ENCODE measurements around the gene CCDC88B. TPM values are rescaled to one million over a fixed set of nuclear protein-coding genes. Genes with fewer than 3 reads are reported as not detected.

CCDC88B gene
- polyA plus RNA-seq, 3 donors = 1.7 to 2.0 (median 1.8) TPM

GRCh38 chr11:64379160-64379559 is 39.2 kb downstream of the CCDC88B start:
- DNase-seq (ENCODE audit: low read depth in 3 of 3, low spot score in 2 of 3) = no peak

GRCh38 chr11:64379817-64380709 is 40.1 kb downstream of the CCDC88B start:
- DNase-seq (ENCODE audit: low read depth in 3 of 3, low spot score in 2 of 3) = no peak

GRCh38 chr11:64381350-64381749 is 41.3 kb downstream of the CCDC88B start:
- DNase-seq (ENCODE audit: low read depth in 3 of 3, low spot score in 2 of 3) = no peak

DNA sequence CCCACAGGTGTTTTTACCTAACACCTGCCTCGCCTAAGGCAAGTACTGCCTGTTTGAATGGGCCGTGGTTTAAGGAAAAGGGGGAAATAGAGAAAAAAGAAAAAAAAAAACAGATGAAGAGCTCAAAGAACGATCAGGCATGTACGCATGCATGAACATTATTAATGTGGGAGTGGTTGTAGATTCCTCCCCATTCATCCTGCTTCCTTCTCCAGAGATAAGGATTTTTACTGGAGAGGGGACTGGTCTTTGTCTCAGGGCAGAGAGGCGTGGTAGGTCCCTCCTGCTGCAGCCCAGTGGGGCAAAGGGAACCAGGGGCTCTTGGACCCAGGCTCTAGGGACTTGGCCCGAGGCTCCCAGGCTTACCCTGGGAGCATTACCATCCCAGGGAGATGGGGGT is 42.0 kb downstream of the CCDC88B start:
- no peak for DNase-seq (ENCODE audit: low read depth in 3 of 3, low spot score in 2 of 3)

DNA sequence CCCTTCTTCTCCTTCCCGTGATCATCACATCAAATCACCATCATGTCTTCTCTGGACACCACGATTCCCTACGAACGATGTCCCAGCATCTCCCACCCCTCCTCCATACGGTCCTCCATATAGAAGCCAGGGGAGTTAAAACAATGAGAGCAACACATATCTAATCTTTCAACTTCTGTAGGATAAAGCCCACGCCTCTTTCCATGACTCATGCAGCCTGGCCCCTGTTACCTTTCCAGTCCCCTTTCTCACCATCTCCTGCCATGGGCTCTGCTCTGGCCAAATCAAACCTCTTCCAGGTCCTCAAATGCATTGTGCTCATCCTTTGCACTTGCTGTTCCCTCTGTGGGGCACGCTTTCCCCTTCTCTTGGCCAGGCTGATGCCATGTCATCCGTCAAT is 42.6 kb downstream of the CCDC88B start:
- no peak for DNase-seq (ENCODE audit: low read depth in 3 of 3, low spot score in 2 of 3)

GRCh38 chr11:64383580-64383979 is 43.6 kb downstream of the CCDC88B start:
- no peak for DNase-seq (ENCODE audit: low read depth in 3 of 3, low spot score in 2 of 3)

GRCh38 chr11:64384028-64384737 is 44.2 kb downstream of the CCDC88B start:
- DNase-seq (ENCODE audit: low read depth in 3 of 3, low spot score in 2 of 3) = no peak

DNA sequence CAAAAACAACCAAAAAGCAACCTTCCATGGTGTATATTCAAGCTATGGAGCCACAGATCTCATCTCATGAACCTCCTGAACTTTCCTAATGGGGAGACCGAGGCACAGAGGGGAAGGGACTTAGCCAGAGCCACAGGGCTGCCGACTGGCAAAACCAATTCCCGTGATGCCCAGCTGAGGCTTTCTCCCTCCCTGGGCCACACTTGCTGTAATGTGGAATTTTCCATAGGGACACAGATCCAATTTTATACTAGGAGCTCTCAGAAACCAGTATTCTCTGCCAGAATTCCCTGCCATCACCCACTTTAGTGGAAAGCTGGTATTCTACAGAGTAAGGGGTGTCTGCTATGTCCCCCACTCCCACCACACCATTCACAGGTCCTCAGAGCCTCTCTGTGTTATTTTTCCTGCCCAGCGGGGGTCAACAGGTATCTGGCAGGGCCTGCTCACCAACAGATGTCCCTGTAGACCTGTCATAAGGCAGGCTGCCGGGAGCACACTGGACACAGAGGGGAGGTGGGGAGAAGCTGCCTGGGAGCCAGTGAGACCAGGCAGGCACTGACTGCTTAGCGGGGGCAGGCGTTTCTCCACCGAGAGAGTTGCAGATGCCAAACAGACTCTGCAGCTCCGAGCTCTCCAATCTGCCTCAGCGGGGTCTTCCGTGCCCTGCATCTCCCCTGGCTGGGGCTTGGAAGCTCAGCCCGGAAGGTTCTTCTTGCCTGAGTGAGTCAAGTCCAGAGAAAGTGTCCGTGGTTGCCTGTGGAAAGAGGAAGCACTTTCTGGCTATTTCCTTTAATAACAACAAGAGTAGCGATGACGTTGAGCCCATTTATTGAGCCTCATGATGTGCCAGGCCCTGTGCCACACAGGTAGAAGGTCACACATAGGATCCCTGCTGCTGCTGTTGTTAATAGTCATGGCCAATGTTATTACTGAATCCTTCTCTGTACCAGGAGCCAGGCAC is 45.3 kb downstream of the CCDC88B start:
- no peak for DNase-seq (ENCODE audit: low read depth in 3 of 3, low spot score in 2 of 3)

DNA sequence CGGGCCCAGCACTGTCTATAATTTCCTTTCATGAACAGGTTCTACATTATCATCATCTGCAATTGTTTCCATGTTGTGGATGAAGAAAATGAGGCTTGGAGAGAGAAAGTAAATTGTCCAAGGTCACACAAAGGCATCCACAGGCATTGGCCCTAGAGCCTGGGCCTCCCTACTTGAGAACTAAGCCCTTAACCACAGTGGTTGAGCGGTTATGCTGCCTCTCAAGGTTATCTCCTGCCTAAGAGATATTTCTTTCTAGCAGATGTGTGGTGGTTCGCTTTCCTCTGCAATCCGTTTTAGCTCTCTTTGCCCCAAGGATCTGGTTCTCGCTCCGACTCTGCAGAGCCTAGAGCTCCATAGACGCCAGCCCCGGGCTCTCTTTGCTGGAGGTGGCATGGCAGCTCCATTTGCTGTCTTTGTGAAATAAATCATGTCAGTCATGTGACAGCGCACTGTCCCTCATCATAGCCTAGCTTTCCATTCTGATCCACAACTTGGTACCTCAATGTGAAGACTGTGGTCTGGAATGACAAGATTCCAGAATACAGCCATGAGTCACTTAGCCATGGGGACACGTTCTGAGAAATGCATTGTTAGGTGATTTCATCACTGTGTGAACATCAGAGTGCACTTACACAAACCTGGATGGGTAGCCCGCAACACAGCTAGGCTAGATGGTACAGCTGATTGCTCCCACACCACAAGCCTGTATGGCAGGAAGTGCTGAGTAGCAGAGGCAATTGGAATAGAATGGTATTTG is 46.1 kb downstream of the CCDC88B start:
- DNase-seq (ENCODE audit: low read depth in 3 of 3, low spot score in 2 of 3) = no peak

DNA sequence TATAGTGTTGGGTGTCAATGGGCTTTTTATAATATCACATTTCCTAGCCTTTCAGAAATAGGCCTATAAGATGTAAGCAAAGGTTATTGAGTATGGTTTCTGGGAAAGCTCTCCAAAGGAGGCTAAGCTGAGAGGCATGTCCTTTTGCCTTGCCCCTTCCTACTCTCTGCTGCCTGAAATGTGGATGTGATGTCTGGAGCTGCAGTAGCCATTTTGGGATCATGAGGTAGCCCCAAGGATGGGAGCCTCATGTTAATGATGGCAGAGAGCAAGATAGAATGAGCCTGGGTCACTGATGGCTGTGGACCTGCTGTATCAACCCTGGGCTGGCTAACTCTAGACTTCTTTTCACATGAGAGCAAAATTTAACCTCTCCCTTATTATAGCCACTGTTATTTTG is 47.9 kb downstream of the CCDC88B start:
- no peak for DNase-seq (ENCODE audit: low read depth in 3 of 3, low spot score in 2 of 3)

DNA sequence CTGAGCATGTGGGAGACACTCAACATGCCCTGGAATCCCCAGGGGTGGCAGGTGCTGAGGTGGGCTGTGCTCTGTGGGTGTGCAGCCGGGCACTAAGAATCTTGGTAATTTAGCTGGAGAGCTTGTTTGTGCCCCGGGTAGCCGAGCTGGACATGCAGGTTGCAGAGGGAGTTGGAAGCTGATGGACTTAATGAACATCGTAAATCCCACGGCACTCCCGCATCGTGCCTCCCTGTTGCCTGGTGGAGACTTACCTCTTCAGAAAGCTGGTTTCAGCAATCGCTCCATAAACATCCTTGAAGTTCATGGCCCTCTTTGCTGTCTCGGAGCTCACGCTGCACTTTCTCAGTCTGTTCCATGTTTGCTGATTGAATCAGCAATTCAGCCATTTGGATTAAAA is 48.9 kb downstream of the CCDC88B start:
- no peak for DNase-seq (ENCODE audit: low read depth in 3 of 3, low spot score in 2 of 3)

DNA sequence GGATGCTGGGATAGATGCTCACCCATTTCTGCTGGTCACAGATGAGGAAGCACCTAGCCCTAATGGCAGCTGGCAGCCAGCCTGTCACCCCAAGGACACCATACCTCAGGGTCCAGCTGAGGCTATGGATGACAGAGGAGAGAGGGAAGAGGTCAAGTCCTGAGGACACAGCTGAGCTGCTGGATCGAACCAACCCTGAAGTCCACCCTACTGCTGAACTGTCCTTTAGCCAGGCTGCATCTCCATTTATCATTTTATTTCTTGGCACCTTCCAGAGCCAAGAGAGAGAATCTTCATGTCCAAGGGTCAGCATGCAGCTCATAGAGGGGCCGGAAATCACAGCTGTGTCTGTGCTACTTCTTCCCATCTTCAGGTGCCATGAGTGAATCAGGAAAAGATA is 49.8 kb downstream of the CCDC88B start:
- DNase-seq (ENCODE audit: low read depth in 3 of 3, low spot score in 2 of 3) = no peak

DNA sequence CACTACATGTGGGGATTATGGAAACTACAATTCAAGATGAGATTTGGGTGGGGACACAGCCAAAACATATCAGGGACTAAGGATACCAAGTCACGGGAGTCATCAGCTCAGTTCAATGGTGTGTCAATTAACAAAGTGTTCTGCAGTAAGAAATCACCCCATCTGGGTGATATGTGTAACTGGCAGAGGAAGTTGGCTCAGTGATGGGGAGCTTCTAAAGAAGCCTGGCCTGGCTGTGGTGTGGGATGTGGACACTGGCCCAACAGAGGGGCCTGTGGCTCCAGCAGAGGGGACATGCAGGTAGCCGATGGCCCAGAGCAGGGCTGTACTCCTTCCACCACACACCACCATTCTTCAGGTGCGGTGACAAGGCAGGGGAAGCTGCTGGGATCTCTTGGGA is 50.6 kb downstream of the CCDC88B start:
- DNase-seq (ENCODE audit: low read depth in 3 of 3, low spot score in 2 of 3) = no peak

GRCh38 chr11:64391839-64392238 is 51.8 kb downstream of the CCDC88B start:
- no peak for DNase-seq (ENCODE audit: low read depth in 3 of 3, low spot score in 2 of 3)

DNA sequence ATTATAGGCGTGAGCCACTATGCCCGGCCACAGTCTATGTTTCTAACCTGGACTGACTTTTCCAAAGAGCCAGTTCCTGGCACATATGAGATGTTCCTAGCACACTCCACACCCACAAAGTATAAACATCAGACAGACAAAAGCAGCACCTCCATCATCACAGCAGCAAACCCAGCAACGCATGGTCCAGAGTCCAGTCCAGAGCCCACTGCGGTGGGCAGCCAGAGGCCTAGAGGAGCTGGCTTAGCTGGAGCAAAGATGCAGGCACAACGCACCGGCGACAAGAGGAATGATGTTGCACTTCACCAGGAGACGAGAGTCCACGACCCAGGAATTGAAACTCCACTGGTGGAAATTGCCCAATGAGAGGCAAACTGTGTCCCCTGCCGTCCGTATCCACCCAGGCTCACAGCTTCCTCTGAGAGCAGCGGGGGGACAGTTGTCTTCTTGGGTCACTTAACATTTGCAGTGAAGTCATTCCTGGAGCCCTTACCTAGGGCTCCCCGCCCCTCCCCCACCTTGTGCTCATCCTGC is 55.6 kb downstream of the CCDC88B start:
- DNase-seq (ENCODE audit: low read depth in 3 of 3, low spot score in 2 of 3) = no peak

DNA sequence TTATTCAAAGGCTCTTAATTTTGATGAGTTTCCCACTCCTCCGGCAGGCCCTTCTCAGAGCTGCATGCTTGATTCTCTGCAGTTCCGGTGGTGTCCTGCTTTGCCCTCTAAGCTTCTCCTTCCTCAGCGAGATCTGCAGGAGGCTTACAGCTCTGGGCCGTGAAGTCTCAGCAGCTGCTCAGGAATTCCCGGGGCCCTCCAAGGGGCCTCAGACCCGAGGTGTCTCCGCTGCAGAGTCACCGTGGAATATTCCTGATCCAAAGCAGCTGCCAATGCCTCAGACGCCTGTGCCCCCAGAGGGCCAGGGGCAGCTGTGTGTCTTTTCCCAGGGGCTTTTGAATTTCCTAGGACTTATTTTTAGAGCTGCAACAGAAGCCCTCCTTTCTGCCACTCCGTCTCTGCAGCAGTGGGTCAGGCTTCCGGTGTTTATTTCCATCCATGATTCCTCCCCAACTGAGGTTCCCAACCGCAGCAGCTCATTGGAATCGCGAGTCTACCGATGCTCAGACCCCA is 56.1 kb downstream of the CCDC88B start:
- DNase-seq (ENCODE audit: low read depth in 3 of 3, low spot score in 2 of 3) = peak in 1 of 3 donors; percentile 33

GRCh38 chr11:64400102-64400501 is 60.1 kb downstream of the CCDC88B start:
- DNase-seq (ENCODE audit: low read depth in 3 of 3, low spot score in 2 of 3) = no peak

DNA sequence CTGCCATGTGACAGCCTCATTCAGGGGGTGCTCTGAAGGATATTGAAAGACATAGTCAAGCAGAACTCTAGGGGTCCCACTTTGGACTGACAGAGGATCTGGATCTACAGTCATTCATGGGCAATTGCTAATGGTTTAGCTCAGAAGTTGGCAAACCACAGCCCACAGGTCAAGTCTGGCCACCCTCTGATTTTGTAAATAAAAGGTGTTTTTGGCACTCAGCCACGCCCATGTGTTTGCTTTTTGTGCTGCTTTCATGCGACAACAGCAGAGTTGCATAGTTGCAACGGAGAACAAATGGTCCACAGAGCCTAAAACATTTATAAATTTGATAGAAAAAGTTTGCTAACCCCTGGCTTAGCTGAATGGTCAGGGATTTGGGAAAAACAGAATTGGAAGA is 60.7 kb downstream of the CCDC88B start:
- DNase-seq (ENCODE audit: low read depth in 3 of 3, low spot score in 2 of 3) = no peak

- DNase-seq (ENCODE audit: low read depth in 3 of 3, low spot score in 2 of 3) = no peak
Observed at GRCh38 chr11:64401775-64402174, 61.8 kb downstream of the CCDC88B start.

DNA sequence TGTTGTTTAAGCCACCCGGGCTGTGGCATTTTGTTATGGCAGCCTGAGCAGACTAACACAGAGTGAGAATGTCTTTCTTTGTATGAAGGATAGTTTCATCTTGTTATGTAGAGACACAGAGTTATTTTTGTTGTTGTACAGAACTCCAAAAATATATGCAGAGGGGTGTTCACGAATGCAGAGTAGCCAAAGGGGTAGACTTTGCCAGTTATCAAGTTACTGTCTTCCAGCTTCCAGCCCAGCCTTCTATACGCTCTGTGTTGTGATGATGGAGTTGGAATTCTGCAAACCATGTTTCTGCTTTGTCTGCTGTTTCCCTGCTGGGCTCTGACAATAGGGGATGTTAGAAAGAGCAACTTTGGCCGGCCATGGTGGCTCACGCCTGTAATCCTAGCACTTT is 63.1 kb downstream of the CCDC88B start:
- no peak for DNase-seq (ENCODE audit: low read depth in 3 of 3, low spot score in 2 of 3)
